GM18951 (cell line): ENCODE results near the gene FCHSD1.

ENCODE experiments used
- POLR2A ChIP-seq: IDR thresholded peaks from 4 replicates; pipeline ENCODE4 v1.6.1; 2011; ENCODE audit warnings: mild to moderate bottlenecking; ENCODE audit not compliant: insufficient read length, insufficient read depth; ENCODE audit errors: extremely low read depth
- in situ Hi-C: fragments of 300-500 bp; cut with MboI; formaldehyde crosslinking; loops from one replicate; pipeline ENCODE4 v1.12.0; 2022; ENCODE audit warnings: low sequenced_read_pairs, mixed read lengths, inconsistent platforms; ENCODE audit not compliant: unreplicated experiment

FCHSD1 gene

GRCh38 chr5:141683596-141684141 is 32.5 kb upstream of the FCHSD1 start:
- TF ChIP-seq POLR2A = no peak
- in situ Hi-C loops = loop anchor here (25.0 kb wide), 1 partner anchor 454 kb away; no protein-coding TSS in a partner anchor

- TF ChIP-seq POLR2A = no peak
- in situ Hi-C loops = loop anchor here (25.0 kb wide), 1 partner anchor 455 kb away; no protein-coding TSS in a partner anchor
These were observed 30.8 kb upstream of the FCHSD1 start, which contains the start of gene ARAP3 for GRCh38 chr5:141681695-141682641. ARAP3 (minus strand) TSS chr5:141682230; CDS start chr5:141680486, 1,744 bp downstream.

- no peak for TF ChIP-seq POLR2A
- in situ Hi-C loops = loop anchor here (25.0 kb wide), 1 partner anchor 456 kb away; no protein-coding TSS in a partner anchor
These were observed 30.1 kb upstream of the FCHSD1 start for GRCh38 chr5:141681295-141681694.

- in situ Hi-C loops = loop anchor here (25.0 kb wide), 1 partner anchor 457 kb away; no protein-coding TSS in a partner anchor
- no peak for TF ChIP-seq POLR2A
These were observed 29.6 kb upstream of the FCHSD1 start for GRCh38 chr5:141680751-141681201.

- TF ChIP-seq POLR2A = no peak
- in situ Hi-C loops = loop anchor here (25.0 kb wide), 1 partner anchor 457 kb away; no protein-coding TSS in a partner anchor
These were observed 29.0 kb upstream of the FCHSD1 start for GRCh38 chr5:141680178-141680577.

GRCh38 chr5:141677415-141677814 is 26.2 kb upstream of the FCHSD1 start:
- in situ Hi-C loops = loop anchor here (25.0 kb wide), 1 partner anchor 460 kb away; no protein-coding TSS in a partner anchor
- TF ChIP-seq POLR2A = no peak

- TF ChIP-seq POLR2A = no peak
- in situ Hi-C loops = loop anchor here (25.0 kb wide), 1 partner anchor 462 kb away; no protein-coding TSS in a partner anchor
These were observed 24.5 kb upstream of the FCHSD1 start for GRCh38 chr5:141675672-141676071.

- no peak for TF ChIP-seq POLR2A
- in situ Hi-C loops = loop anchor here (25.0 kb wide), 1 partner anchor 463 kb away; no protein-coding TSS in a partner anchor
These were observed 23.5 kb upstream of the FCHSD1 start for GRCh38 chr5:141674747-141675146.

- in situ Hi-C loops = no loop called here
- no peak for TF ChIP-seq POLR2A
These were observed 21.9 kb upstream of the FCHSD1 start for GRCh38 chr5:141672841-141673813.

GRCh38 chr5:141672071-141672840 is 21.0 kb upstream of the FCHSD1 start:
- in situ Hi-C loops = no loop called here
- no peak for TF ChIP-seq POLR2A

GRCh38 chr5:141669520-141669919 is 18.3 kb upstream of the FCHSD1 start:
- in situ Hi-C loops = no loop called here
- TF ChIP-seq POLR2A = no peak

- in situ Hi-C loops = no loop called here
- no peak for TF ChIP-seq POLR2A
These were observed 17.5 kb upstream of the FCHSD1 start for GRCh38 chr5:141668601-141669265.
